ENCODE data around the gene H2BK1.

The H2BK1 gene

GRCh38 chr7:151209588-151209987, 700 bp downstream of the H2BK1 start:
- 0 out of 2 replicates have a peak, but pooled peaks cover 7% of the 10 kb centered on the region for H3K4me1 ChIP-seq (ENCODE audit: insufficient read depth, low read length)
- no peaks in the 10 kb centered on the region; the same call in 1 of the 2 replicates for H3K36me3 ChIP-seq (ENCODE audit: insufficient read depth, low read length)
- no peak overlapping the region for H3K9ac ChIP-seq (ENCODE audit: low read depth, low read length)
- no peaks in the 10 kb centered on the region for H3K9me3 ChIP-seq (ENCODE audit: control insufficient read depth, insufficient read depth, low read length)

GRCh38 chr7:151208253-151208862, 1.9 kb downstream of the H2BK1 start:
- Histone ChIP-seq H3K9me3 (ENCODE audit: control insufficient read depth, insufficient read depth, low read length) (no peaks in the 10 kb centered on the region), H3K36me3 (ENCODE audit: insufficient read depth, low read length) (no peaks in the 10 kb centered on the region), H3K9ac (ENCODE audit: low read depth, low read length) (no peak overlapping the region), H3K4me1 (ENCODE audit: insufficient read depth, low read length) (0 out of 2 replicates have a peak, but pooled peaks cover 7% of the 10 kb centered on the region)

- Histone ChIP-seq H3K9ac (ENCODE audit: low read depth, low read length) (no peak overlapping the region), H3K4me1 (ENCODE audit: insufficient read depth, low read length) (0 out of 2 replicates have a peak, but pooled peaks cover 7% of the 10 kb centered on the region), H3K9me3 (ENCODE audit: control insufficient read depth, insufficient read depth, low read length) (no peaks in the 10 kb centered on the region), H3K36me3 (ENCODE audit: insufficient read depth, low read length) (no peaks in the 10 kb centered on the region)
Observed at GRCh38 chr7:151207804-151208203, 2.5 kb downstream of the H2BK1 start.

GRCh38 chr7:151207315-151207714, 3.0 kb downstream of the H2BK1 start:
- no peak overlapping the region for H3K9ac ChIP-seq (ENCODE audit: low read depth, low read length)
- H3K9me3 ChIP-seq (ENCODE audit: control insufficient read depth, insufficient read depth, low read length): no peaks in the 10 kb centered on the region
- 0 out of 2 replicates have a peak, but pooled peaks cover 7% of the 10 kb centered on the region for H3K4me1 ChIP-seq (ENCODE audit: insufficient read depth, low read length)
- H3K36me3 ChIP-seq (ENCODE audit: insufficient read depth, low read length): no peaks in the 10 kb centered on the region

- no peaks in the 10 kb centered on the region for H3K9me3 ChIP-seq (ENCODE audit: control insufficient read depth, insufficient read depth, low read length)
- H3K4me1 ChIP-seq (ENCODE audit: insufficient read depth, low read length): 0 out of 2 replicates have a peak, but pooled peaks cover 7% of the 10 kb centered on the region
- H3K9ac ChIP-seq (ENCODE audit: low read depth, low read length): no peak overlapping the region
- H3K36me3 ChIP-seq (ENCODE audit: insufficient read depth, low read length): no peaks in the 10 kb centered on the region
Observed at GRCh38 chr7:151206914-151207313, 3.4 kb downstream of the H2BK1 start.

GRCh38 chr7:151205730-151206129, 4.6 kb downstream of the H2BK1 start:
- Histone ChIP-seq H3K4me1 (ENCODE audit: insufficient read depth, low read length) (0 out of 2 replicates have a peak, but pooled peaks cover 3% of the 10 kb centered on the region), H3K9me3 (ENCODE audit: control insufficient read depth, insufficient read depth, low read length) (no peaks in the 10 kb centered on the region), H3K9ac (ENCODE audit: low read depth, low read length) (no peak overlapping the region), H3K36me3 (ENCODE audit: insufficient read depth, low read length) (no peaks in the 10 kb centered on the region)

GRCh38 chr7:151204383-151205032, 5.8 kb downstream of the H2BK1 start:
- no peaks in the 10 kb centered on the region for H3K9me3 ChIP-seq (ENCODE audit: control insufficient read depth, insufficient read depth, low read length)
- no peak overlapping the region for H3K9ac ChIP-seq (ENCODE audit: low read depth, low read length)
- H3K36me3 ChIP-seq (ENCODE audit: insufficient read depth, low read length): no peaks in the 10 kb centered on the region
- no peaks in the 10 kb centered on the region; the same call in 1 of the 2 replicates for H3K4me1 ChIP-seq (ENCODE audit: insufficient read depth, low read length)

GRCh38 chr7:151202836-151203235, 7.5 kb downstream of the H2BK1 start:
- Histone ChIP-seq H3K9ac (ENCODE audit: low read depth, low read length) (no peak overlapping the region), H3K4me1 (ENCODE audit: insufficient read depth, low read length) (no peaks in the 10 kb centered on the region; the same call in 1 of the 2 replicates), H3K36me3 (ENCODE audit: insufficient read depth, low read length) (no peaks in the 10 kb centered on the region), H3K9me3 (ENCODE audit: control insufficient read depth, insufficient read depth, low read length) (no peaks in the 10 kb centered on the region)

- Histone ChIP-seq H3K9me3 (ENCODE audit: control insufficient read depth, insufficient read depth, low read length) (no peaks in the 10 kb centered on the region), H3K36me3 (ENCODE audit: insufficient read depth, low read length) (no peaks in the 10 kb centered on the region), H3K9ac (ENCODE audit: low read depth, low read length) (no peak overlapping the region), H3K4me1 (ENCODE audit: insufficient read depth, low read length) (no peaks in the 10 kb centered on the region; the same call in 1 of the 2 replicates)
Observed at GRCh38 chr7:151201751-151202150, 8.5 kb downstream of the H2BK1 start.

- Histone ChIP-seq H3K4me1 (ENCODE audit: insufficient read depth, low read length) (no peaks in the 10 kb centered on the region; the same call in 1 of the 2 replicates), H3K9ac (ENCODE audit: low read depth, low read length) (no peak overlapping the region), H3K9me3 (ENCODE audit: control insufficient read depth, insufficient read depth, low read length) (no peaks in the 10 kb centered on the region), H3K36me3 (ENCODE audit: insufficient read depth, low read length) (no peaks in the 10 kb centered on the region)
Observed at GRCh38 chr7:151201344-151201743, 8.9 kb downstream of the H2BK1 start.

- Histone ChIP-seq H3K9ac (ENCODE audit: low read depth, low read length) (no peak overlapping the region), H3K4me1 (ENCODE audit: insufficient read depth, low read length) (no peaks in the 10 kb centered on the region; the same call in 1 of the 2 replicates), H3K36me3 (ENCODE audit: insufficient read depth, low read length) (no peaks in the 10 kb centered on the region), H3K9me3 (ENCODE audit: control insufficient read depth, insufficient read depth, low read length) (no peaks in the 10 kb centered on the region)
Observed at GRCh38 chr7:151198945-151199848, 11.1 kb downstream of the H2BK1 start.

- no peaks in the 10 kb centered on the region for H3K36me3 ChIP-seq (ENCODE audit: insufficient read depth, low read length)
- H3K4me1 ChIP-seq (ENCODE audit: insufficient read depth, low read length): no peaks in the 10 kb centered on the region; the same call in 1 of the 2 replicates
- H3K9ac ChIP-seq (ENCODE audit: low read depth, low read length): no peak overlapping the region
- H3K9me3 ChIP-seq (ENCODE audit: control insufficient read depth, insufficient read depth, low read length): no peaks in the 10 kb centered on the region
Observed at GRCh38 chr7:151197932-151198331, 12.4 kb downstream of the H2BK1 start.

GRCh38 chr7:151195616-151196450, 14.5 kb downstream of the H2BK1 start:
- H3K36me3 ChIP-seq (ENCODE audit: insufficient read depth, low read length): no peaks in the 10 kb centered on the region
- no peak overlapping the region for H3K9ac ChIP-seq (ENCODE audit: low read depth, low read length)
- H3K9me3 ChIP-seq (ENCODE audit: control insufficient read depth, insufficient read depth, low read length): no peaks in the 10 kb centered on the region
- H3K4me1 ChIP-seq (ENCODE audit: insufficient read depth, low read length): no peaks in the 10 kb centered on the region; the same call in 1 of the 2 replicates

GRCh38 chr7:151194188-151194587, 16.1 kb downstream of the H2BK1 start:
- Histone ChIP-seq H3K4me1 (ENCODE audit: insufficient read depth, low read length) (no peaks in the 10 kb centered on the region), H3K36me3 (ENCODE audit: insufficient read depth, low read length) (no peaks in the 10 kb centered on the region), H3K9ac (ENCODE audit: low read depth, low read length) (no peak overlapping the region), H3K9me3 (ENCODE audit: control insufficient read depth, insufficient read depth, low read length) (no peaks in the 10 kb centered on the region)

Measured in ES-I3 (cell line).